ENCODE results near the gene GPHN. TPM values are rescaled to one million over a fixed set of nuclear protein-coding genes. Genes with fewer than 3 reads are reported as not detected.

The GPHN gene
- total RNA-seq, 2 donors from 2014 or later, result 13.5 to 18.7 TPM

- TF ChIP-seq CTCF (IDR thresholded peaks at IDR 0.05) (no peak), POLR2AphosphoS5 (IDR thresholded peaks at IDR 0.05) (no peak), POLR2A (IDR thresholded peaks at IDR 0.05) (no peak)
- Histone ChIP-seq H3K4me3 (no peak overlapping the region), H3K36me3 (no peaks in the 10 kb centered on the region), H3K4me1 (replicated peaks) (no peaks in the 10 kb centered on the region), H3K9me3 (no peaks in the 10 kb centered on the region), H3K27me3 (replicated peaks; ENCODE audit: insufficient read depth) (no peaks in the 10 kb centered on the region), H3K27ac (no peak overlapping the region)
- WGBS, result 97% methylated on average over 2 of the region's 2 CpGs
- DNase-seq (ENCODE audit: low spot score), result no peak
- intact Hi-C loops (cut with DNase I), result no loop called here
Measured at GRCh38 chr14:67129768-67130167, 621.8 kb downstream of the GPHN start.

GRCh38 chr14:67131691-67132090 is 623.7 kb downstream of the GPHN start:
- H3K36me3 ChIP-seq, result no peaks in the 10 kb centered on the region
- H3K4me3 ChIP-seq, result no peak overlapping the region
- H3K4me1 ChIP-seq (replicated peaks), result no peaks in the 10 kb centered on the region
- 98% methylated on average over 1 of the region's 1 CpG for WGBS
- intact Hi-C loops (cut with DNase I), result no loop called here
- H3K27me3 ChIP-seq (replicated peaks; ENCODE audit: insufficient read depth), result no peaks in the 10 kb centered on the region
- no peaks in the 10 kb centered on the region for H3K9me3 ChIP-seq
- no peak for TF ChIP-seq POLR2AphosphoS5 (IDR thresholded peaks at IDR 0.05)
- TF ChIP-seq CTCF (IDR thresholded peaks at IDR 0.05), result no peak
- no peak for TF ChIP-seq POLR2A (IDR thresholded peaks at IDR 0.05)
- no peak for DNase-seq (ENCODE audit: low spot score)
- no peak overlapping the region for H3K27ac ChIP-seq

GRCh38 chr14:67133144-67133543 is 625.2 kb downstream of the GPHN start:
- intact Hi-C loops (cut with DNase I), result no loop called here
- no peak overlapping the region for H3K27ac ChIP-seq

GRCh38 chr14:67133595-67134441 is 625.9 kb downstream of the GPHN start:
- H3K4me3 ChIP-seq, result no peak overlapping the region
- 67% methylated on average over 3 of the region's 3 CpGs for WGBS
- no peaks in the 10 kb centered on the region for H3K27me3 ChIP-seq (replicated peaks; ENCODE audit: insufficient read depth)
- TF ChIP-seq CTCF (IDR thresholded peaks at IDR 0.05), result no peak
- TF ChIP-seq POLR2AphosphoS5 (IDR thresholded peaks at IDR 0.05), result no peak
- no peak for TF ChIP-seq POLR2A (IDR thresholded peaks at IDR 0.05)
- no peaks in the 10 kb centered on the region for H3K36me3 ChIP-seq
- intact Hi-C loops (cut with DNase I), result no loop called here
- DNase-seq (ENCODE audit: low spot score), result no peak
- H3K27ac ChIP-seq, result no peak overlapping the region
- no peaks in the 10 kb centered on the region for H3K4me1 ChIP-seq (replicated peaks)
- no peaks in the 10 kb centered on the region for H3K9me3 ChIP-seq

More at GRCh38 chr14:67133144-67133543, 625.2 kb downstream of the GPHN start:
- Histone ChIP-seq H3K27me3 (replicated peaks; ENCODE audit: insufficient read depth) (no peaks in the 10 kb centered on the region), H3K36me3 (no peaks in the 10 kb centered on the region), H3K4me1 (replicated peaks) (no peaks in the 10 kb centered on the region), H3K9me3 (no peaks in the 10 kb centered on the region), H3K4me3 (no peak overlapping the region)
- DNase-seq (ENCODE audit: low spot score), result no peak
- no peak for TF ChIP-seq POLR2AphosphoS5 (IDR thresholded peaks at IDR 0.05)
- no peak for TF ChIP-seq CTCF (IDR thresholded peaks at IDR 0.05)
- no peak for TF ChIP-seq POLR2A (IDR thresholded peaks at IDR 0.05)

Measured in prostate gland (tissue), 2 donors.